ENCODE data around the gene DKKL1.
A peak's percentile ranks its signal among the peaks of the same experiment; 100 is the strongest.
"Not testable (repeated sequence)": the region's sequence is repeated elsewhere in the genome, so short reads cannot be mapped to it uniquely, and the experiment has no call there.

Gene DKKL1

DNA sequence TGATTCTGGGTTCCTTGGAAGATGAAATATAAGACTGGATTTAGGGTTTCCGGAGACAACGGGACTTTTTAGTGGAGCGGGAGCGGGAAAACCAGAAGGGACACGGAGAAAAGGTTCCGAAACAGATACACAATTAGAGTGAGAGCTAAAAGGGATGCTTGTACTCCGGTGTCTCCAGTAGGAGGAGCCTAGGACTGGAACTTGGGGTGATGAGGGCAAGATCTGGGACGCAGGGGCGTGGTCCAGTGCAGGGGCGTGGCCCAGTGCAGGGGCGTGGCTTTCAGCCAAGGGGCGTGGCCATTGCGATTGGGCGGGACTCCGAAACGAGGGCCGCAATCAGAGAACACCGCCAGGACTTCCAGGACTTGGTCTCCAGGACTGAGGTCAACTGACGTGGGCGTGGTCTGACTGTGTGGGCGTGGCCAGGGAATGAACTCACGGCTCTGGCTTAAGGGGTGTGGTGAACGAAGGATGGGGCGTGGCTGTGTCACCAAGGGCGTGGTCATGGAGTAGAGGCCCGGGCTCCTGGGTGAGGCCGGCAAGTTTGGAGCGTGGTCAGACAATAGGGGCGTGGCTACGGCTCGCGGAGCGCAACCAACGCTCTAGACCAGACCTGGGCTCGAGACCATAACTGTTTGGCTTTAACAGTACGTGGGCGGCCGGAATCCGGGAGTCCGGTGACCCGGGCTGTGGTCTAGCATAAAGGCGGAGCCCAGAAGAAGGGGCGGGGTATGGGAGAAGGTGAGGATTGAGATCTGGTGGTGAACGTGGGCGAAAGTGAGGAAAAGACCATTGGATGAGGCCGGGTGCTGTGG is at the start of gene DKKL1:
Gene DKKL1 (plus strand): TSS at position 610 of the 815 bp plus-strand sequence. CDS start 122 bp downstream, at position 732.
- peaks cover 16% of the 10 kb centered on the region for H3K27me3 Mint-ChIP-seq
- H3K4me3 Mint-ChIP-seq: no peak within 1 kb of the TSS
- no peaks in the 10 kb centered on the region for H3K4me1 Mint-ChIP-seq (ENCODE audit: low read depth)
- no peaks in the 10 kb centered on the region for H3K9me3 Mint-ChIP-seq
- no peak within 1 kb of the TSS for H3K27ac Mint-ChIP-seq
- intact Hi-C loops (cut with micrococcal nuclease): no loop called here
- no peaks in the 10 kb centered on the region for H3K36me3 Mint-ChIP-seq (ENCODE audit: low read depth)

DNA sequence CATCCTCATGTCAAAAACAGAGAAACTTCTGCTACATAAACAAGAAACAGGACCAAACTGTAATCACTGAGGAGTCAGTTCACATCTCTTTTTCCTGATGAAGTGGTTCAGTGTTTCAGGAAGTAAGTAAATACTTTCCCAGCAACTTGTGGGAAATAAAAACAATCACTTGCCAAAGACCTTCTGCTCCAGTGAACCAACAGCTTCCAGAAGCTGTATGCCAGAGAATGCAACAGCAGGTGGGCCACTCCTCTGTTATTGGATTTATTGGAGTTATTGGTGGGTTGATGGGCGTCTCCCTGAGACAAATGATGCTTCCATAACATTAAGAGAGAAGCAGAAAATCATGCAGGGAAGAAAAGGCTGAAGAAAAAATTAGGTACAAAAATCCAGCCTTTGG is 48.6 kb upstream of the DKKL1 start:
- peaks cover 27% of the 10 kb centered on the region for H3K9me3 Mint-ChIP-seq
- no peaks in the 10 kb centered on the region for H3K27me3 Mint-ChIP-seq
- no peak overlapping the region for H3K4me3 Mint-ChIP-seq
- H3K36me3 Mint-ChIP-seq (ENCODE audit: low read depth): no peaks in the 10 kb centered on the region
- H3K27ac Mint-ChIP-seq: no peak overlapping the region
- H3K4me1 Mint-ChIP-seq (ENCODE audit: low read depth): peaks cover 14% of the 10 kb centered on the region
- intact Hi-C loops (cut with micrococcal nuclease): no loop called here

DNA sequence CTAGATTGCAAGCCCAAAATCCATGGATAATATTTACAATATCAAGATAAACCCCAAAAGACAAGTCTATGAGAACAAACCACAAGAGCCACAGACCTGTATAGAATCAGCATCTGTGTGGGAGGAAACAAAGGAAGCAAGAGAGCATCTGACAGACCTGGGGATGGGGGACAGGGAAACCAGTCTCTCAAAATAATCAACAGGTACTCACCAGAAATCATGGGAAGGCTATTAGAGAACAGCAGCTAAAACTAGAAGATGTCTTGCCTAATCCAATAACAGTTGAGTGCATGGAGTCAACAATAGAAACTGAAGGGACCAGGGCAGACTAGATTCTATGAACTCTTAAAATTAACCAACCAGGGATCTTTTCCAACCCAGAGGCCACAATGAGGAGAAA is 47.4 kb upstream of the DKKL1 start:
- no peaks in the 10 kb centered on the region for H3K36me3 Mint-ChIP-seq (ENCODE audit: low read depth)
- no peak overlapping the region for H3K4me3 Mint-ChIP-seq
- H3K4me1 Mint-ChIP-seq (ENCODE audit: low read depth): peaks cover 2% of the 10 kb centered on the region
- peaks cover 29% of the 10 kb centered on the region for H3K9me3 Mint-ChIP-seq
- H3K27me3 Mint-ChIP-seq: no peaks in the 10 kb centered on the region
- H3K27ac Mint-ChIP-seq: no peak overlapping the region
- intact Hi-C loops (cut with micrococcal nuclease): no loop called here

DNA sequence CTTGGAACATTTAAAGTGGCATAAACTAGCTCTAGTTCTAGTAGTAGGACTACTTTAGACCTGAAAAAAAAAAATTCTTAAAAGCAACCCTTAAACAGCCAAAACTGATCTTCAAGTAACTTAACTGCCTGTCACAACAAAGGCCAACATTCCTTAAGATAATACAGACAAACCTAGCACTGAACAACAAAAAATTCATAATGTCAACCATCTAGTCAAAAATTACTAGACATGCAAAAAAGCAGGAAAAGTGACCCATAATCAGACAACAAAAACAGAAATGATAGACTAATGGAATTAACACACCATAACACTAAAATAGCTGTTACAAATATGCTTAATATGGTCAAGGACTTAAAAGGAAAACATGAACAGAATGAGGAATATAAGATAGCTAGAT is 45.4 kb upstream of the DKKL1 start:
- Mint-ChIP-seq H3K36me3 (ENCODE audit: low read depth) (no peaks in the 10 kb centered on the region), H3K4me3 (no peak overlapping the region), H3K27me3 (no peaks in the 10 kb centered on the region), H3K9me3 (peaks cover 32% of the 10 kb centered on the region), H3K4me1 (ENCODE audit: low read depth) (no peaks in the 10 kb centered on the region), H3K27ac (no peak overlapping the region)
- intact Hi-C loops (cut with micrococcal nuclease): no loop called here

DNA sequence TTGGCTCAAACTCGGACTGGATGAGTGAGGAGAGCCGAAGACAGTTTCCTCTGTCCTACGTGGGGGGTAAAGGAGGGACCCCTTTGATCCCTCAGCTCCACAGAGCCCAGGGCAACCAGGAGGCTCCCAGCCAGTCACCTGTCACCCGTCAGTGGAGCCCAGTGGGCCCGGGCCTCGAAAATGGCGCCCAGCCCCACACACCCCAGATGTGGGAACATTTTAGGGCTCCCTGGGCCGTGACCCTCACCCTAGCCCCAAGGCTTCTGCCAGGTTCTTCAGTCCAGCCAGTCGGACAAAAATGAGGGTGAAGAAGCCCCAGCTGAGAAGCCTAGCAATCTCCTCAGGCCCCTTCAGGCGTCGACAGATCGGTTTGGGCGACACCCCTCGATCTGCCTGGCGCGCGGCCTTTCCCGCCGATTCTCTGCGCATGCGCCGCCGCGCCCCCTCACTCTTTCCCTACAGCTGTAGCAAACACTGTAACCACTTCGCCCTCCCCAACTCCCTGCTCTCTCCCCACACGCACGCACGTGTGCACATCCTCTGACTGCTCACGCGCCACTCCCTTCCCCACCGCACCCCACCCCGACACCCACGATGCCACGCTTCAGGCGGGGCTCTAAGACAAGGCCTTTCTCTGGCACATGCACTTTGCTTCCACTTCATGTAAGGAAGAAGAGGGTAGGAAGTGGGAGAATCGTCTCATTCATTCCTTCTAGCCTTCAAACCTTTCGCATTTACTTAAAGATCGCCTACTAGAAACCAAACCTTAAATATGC is 38.7 kb upstream of the DKKL1 start, which contains the start of gene SLC6A16:
Gene SLC6A16 (minus strand): TSS at position 391 of the 776 bp plus-strand sequence. CDS start 13,844 bp downstream, outside the sequence.
- H3K4me3 Mint-ChIP-seq: no peak within 1 kb of the TSS
- H3K9me3 Mint-ChIP-seq: peaks cover 10% of the 10 kb centered on the region
- H3K27me3 Mint-ChIP-seq: no peaks in the 10 kb centered on the region
- no peaks in the 10 kb centered on the region for H3K36me3 Mint-ChIP-seq (ENCODE audit: low read depth)
- intact Hi-C loops (cut with micrococcal nuclease): no loop called here
- H3K27ac Mint-ChIP-seq: no peak within 1 kb of the TSS
- H3K4me1 Mint-ChIP-seq (ENCODE audit: low read depth): peaks cover 23% of the 10 kb centered on the region

DNA sequence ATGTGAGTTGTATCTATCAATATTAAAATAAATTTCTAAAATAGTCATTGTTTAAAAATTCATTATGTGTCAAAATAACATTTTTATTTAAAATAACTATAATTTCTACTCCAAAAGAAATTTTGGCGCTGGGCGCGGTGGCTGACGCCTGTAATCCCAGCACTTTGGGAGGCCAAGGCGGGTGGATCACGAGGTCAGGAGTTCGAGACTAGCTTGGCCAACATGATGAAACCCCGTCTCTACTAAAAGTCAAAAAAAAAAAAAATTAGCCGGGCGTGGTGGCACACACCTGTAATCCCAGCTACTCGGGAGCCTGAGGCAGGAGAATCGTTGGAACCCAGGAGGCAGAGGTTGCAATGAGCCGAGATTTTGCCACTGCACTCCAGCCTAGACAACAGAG is 37.9 kb upstream of the DKKL1 start:
- H3K27me3 Mint-ChIP-seq; intact Hi-C loops (cut with micrococcal nuclease); H3K4me3 Mint-ChIP-seq; H3K36me3 Mint-ChIP-seq (ENCODE audit: low read depth); H3K27ac Mint-ChIP-seq; H3K9me3 Mint-ChIP-seq: not testable (repeated sequence)
- peaks cover 28% of the 10 kb centered on the region for H3K4me1 Mint-ChIP-seq (ENCODE audit: low read depth)

DNA sequence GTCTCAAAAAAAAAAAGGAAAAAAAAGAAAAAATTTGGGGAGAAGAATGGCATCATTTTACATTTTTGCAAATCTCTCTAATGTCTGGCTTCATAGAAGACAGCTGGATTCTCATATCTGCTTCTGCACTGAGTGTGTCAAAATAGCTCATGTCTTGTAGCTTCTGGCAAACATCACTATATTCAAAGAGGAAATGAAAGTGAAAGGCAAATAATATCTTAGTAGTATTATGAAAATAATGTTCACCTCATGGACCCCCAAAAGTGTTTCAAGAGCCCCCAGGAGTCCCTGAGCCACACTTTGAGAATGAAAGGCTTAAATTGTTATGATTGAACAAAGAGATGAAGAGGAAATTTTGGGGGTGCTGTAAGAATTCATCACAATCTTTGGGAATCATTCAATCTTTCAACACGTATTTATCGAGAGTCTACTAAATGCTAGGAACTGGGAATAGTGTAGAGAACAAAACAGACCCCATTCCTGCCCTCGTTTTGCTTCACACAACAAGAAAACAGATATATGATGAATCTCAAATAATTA is 37.4 kb upstream of the DKKL1 start:
- H3K27ac Mint-ChIP-seq: no peak overlapping the region
- peaks cover 8% of the 10 kb centered on the region for H3K9me3 Mint-ChIP-seq
- H3K27me3 Mint-ChIP-seq: no peaks in the 10 kb centered on the region
- peaks cover 28% of the 10 kb centered on the region for H3K4me1 Mint-ChIP-seq (ENCODE audit: low read depth)
- no peak overlapping the region for H3K4me3 Mint-ChIP-seq
- H3K36me3 Mint-ChIP-seq (ENCODE audit: low read depth): no peaks in the 10 kb centered on the region
- intact Hi-C loops (cut with micrococcal nuclease): no loop called here

DNA sequence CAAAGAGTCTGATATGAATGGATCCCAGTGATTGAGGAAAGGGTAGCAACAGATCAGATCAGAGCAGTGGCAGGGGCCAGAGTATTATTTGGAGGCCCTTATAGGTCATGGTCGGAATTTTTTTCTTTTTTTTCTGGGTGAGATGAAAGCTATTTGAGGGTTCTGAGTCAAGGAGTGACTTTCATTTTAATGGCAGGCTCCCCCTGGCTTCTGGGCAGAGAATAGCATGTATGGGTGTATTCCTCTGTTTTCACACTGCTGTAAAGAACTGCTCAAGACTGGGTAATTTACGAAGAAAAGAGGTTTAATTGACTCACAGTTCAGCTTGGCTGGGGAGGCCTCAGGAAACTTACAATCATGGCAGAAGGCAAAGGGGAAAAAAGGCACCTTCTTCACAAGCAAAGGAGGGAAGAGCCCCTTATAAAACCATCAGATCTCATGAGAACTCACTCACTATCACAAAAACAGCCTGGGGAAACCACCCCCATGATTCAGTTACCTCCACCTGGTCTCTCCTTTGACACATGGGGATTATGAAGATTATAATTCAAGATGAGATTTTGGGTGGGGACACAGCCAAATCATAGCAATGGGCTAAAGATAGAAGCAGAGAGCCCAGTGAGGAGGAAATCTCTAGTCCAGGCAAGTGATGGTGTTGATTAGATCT is 35.7 kb upstream of the DKKL1 start:
- Mint-ChIP-seq H3K4me3 (no peak overlapping the region), H3K27ac (no peak overlapping the region), H3K4me1 (ENCODE audit: low read depth) (peaks cover 40% of the 10 kb centered on the region), H3K36me3 (ENCODE audit: low read depth) (no peaks in the 10 kb centered on the region), H3K9me3 (peaks cover 8% of the 10 kb centered on the region), H3K27me3 (no peaks in the 10 kb centered on the region)
- intact Hi-C loops (cut with micrococcal nuclease): no loop called here

DNA sequence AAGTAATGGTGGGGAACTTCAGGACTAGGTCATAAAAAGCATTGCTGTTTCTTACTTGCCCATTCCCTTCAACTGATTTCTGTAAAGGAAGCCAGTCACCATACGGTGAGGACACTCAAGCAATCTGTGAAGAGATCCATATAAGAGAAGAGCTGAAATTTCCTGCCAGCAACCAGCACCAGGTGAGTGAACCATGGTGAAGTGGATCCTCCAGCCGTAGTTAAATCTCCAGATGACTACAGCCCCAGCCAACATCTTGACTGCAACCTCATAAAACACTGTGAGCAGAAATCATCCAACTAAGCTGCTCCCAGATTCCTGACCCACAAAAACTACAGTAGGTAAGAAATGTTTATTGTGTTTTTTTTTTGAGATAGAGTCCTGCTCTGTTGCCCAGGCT is 34.9 kb upstream of the DKKL1 start:
- H3K27ac Mint-ChIP-seq: no peak overlapping the region
- H3K36me3 Mint-ChIP-seq (ENCODE audit: low read depth): no peaks in the 10 kb centered on the region
- no peaks in the 10 kb centered on the region for H3K27me3 Mint-ChIP-seq
- H3K4me3 Mint-ChIP-seq: no peak overlapping the region
- intact Hi-C loops (cut with micrococcal nuclease): no loop called here
- H3K9me3 Mint-ChIP-seq: peaks cover under 1% of the 10 kb centered on the region
- peaks cover 47% of the 10 kb centered on the region for H3K4me1 Mint-ChIP-seq (ENCODE audit: low read depth)

DNA sequence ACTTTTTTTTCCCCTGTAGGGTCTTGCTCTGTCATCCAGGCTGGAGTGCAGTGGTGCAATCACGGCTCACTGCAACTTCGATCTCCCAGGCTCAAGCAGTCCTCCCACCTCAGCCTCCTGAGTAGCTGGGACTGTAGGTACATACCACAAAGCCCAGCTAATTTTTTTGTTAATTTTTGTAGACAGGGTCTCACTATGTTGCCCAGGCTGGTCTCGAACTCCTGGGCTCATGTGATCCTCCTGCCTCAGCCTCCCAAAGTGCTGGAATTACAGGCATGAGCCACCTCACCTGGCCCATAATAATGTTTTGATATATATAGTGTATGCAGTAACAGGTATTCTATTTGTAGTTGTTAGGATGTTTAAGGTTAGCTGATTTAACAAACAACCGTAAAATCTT is 32.5 kb upstream of the DKKL1 start:
- H3K36me3 Mint-ChIP-seq (ENCODE audit: low read depth); intact Hi-C loops (cut with micrococcal nuclease); H3K27me3 Mint-ChIP-seq; H3K27ac Mint-ChIP-seq; H3K4me3 Mint-ChIP-seq; H3K9me3 Mint-ChIP-seq: not testable (repeated sequence)
- H3K4me1 Mint-ChIP-seq (ENCODE audit: low read depth): peaks cover 64% of the 10 kb centered on the region

DNA sequence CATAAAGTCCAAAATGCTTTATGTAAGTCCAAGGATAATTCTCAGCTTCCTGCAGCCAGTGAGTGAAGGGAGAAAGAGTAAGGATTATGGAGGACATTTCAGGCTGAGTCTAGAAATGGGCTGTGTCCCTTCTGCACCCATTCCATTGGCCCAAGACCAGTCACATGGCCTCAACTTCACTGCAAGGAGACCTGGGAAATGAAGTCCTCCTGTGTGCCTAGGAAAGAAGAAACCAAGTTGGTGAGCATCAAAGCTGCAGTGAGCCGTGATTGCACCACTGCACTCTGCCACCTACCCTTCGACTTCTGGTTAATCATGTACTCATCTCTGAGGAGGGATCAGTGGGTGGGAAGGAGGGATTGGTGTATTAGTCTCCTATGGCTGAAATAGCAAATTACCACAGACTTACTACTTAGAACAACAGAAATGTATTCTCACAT is 32.0 kb upstream of the DKKL1 start:
- H3K4me3 Mint-ChIP-seq: no peak overlapping the region

DNA sequence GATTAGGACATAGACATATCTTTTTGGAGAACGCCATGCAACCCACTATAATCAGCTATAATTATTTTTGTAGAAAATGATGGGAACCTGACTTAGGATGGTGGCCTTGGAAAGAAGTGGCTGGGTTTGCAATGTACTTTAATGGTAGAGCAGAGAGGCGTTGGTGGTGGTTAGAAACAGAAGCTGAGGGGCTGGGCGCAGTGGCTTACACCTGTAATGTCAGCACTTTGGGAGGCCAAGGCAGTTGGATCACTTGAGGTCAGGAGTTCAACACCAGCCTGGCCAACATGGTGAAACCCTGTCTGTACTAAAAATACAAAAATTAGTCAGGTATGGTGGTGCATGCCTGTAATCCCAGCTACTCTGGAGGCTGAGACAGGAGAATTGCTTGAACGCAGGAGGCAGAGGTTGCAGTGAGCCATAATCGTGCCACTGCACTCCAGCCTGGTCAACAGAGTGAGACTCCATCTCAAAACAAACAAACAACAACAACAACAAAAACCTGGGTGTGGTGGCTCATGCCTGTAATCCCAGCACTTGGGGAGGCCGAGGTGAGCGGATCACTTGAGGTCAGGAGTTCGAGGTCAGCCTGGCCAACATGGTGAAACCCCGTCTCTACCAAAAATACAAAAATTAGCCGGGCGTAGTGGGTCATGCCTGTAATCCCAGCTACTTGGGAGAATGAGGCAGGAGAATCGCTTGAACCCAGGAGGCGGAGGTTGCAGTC is 30.8 kb upstream of the DKKL1 start:
- Mint-ChIP-seq H3K27ac (peak overlapping the region; percentile 50), H3K36me3 (ENCODE audit: low read depth) (peaks cover 19% of the 10 kb centered on the region), H3K4me1 (ENCODE audit: low read depth) (peaks cover 71% of the 10 kb centered on the region)
- H3K9me3 Mint-ChIP-seq; H3K4me3 Mint-ChIP-seq; intact Hi-C loops (cut with micrococcal nuclease); H3K27me3 Mint-ChIP-seq: not testable (repeated sequence)

More for the DNA sequence above, 32.0 kb upstream of the DKKL1 start:
- H3K27me3 Mint-ChIP-seq: no peaks in the 10 kb centered on the region
- H3K9me3 Mint-ChIP-seq: no peaks in the 10 kb centered on the region
- no peak overlapping the region for H3K27ac Mint-ChIP-seq
- H3K4me1 Mint-ChIP-seq (ENCODE audit: low read depth): peaks cover 65% of the 10 kb centered on the region
- H3K36me3 Mint-ChIP-seq (ENCODE audit: low read depth): peaks cover 7% of the 10 kb centered on the region
- intact Hi-C loops (cut with micrococcal nuclease): no loop called here

DNA sequence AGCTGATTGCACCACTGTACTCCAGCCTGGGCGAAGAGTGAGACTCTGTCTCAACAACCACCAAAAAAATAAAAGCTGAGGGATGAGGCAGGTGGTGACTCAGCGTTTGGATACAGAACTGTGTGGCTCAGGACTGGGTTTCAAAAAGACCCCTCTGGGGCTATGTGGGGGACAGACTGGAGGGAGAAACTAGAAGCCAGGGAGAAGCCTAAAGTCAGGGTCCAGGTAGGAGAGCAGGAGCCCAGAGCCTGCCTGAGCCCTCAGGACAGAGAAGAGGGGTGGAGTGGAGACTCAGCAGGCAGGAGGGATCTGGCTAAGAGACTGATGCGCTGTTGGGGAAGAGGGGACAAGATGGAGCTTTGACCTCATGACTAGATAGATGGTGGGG is 30.3 kb upstream of the DKKL1 start:
- H3K4me3 Mint-ChIP-seq: peak overlapping the region; percentile 1
- intact Hi-C loops (cut with micrococcal nuclease): no loop called here
- H3K27ac Mint-ChIP-seq: peak overlapping the region; percentile 50
- H3K4me1 Mint-ChIP-seq (ENCODE audit: low read depth): peaks cover 73% of the 10 kb centered on the region
- no peaks in the 10 kb centered on the region for H3K9me3 Mint-ChIP-seq
- H3K27me3 Mint-ChIP-seq: no peaks in the 10 kb centered on the region
- peaks cover 24% of the 10 kb centered on the region for H3K36me3 Mint-ChIP-seq (ENCODE audit: low read depth)

Data from dendritic cell treated with granulocyte-macrophage colony-stimulating factor and Interleukin-4, amounts not matched to agents 40 ng/mL and 50 ng/mL, for 4 days (primary cell).